HUES64 (cell line): ENCODE measurements around the gene MOBP.
A peak's percentile ranks its signal among the peaks of the same experiment; 100 is the strongest.
"Not testable (repeated sequence)": the region's sequence is repeated elsewhere in the genome, so short reads cannot be mapped to it uniquely, and the experiment has no call there.

Experiments used
- H3K27ac ChIP-seq: 2 replicates; pipeline ENCODE4 v1.7.0; 2013; ENCODE audit warnings: low read depth, low read length, inconsistent platforms
- H3K27me3 ChIP-seq: 2 replicates; pipeline ENCODE4 v1.6.1; 2013; ENCODE audit warnings: mild to moderate bottlenecking, low read length; ENCODE audit not compliant: insufficient read depth
- H3K36me3 ChIP-seq: 2 replicates; pipeline ENCODE4 v1.6.1; 2013; ENCODE audit warnings: mild to moderate bottlenecking, low read length; ENCODE audit not compliant: insufficient read depth
- H3K4me1 ChIP-seq: 2 replicates; pipeline ENCODE4 v1.6.1; 2013; ENCODE audit warnings: mild to moderate bottlenecking, low read length, moderate library complexity; ENCODE audit not compliant: insufficient read depth
- H3K4me3 ChIP-seq: 2 replicates; pipeline ENCODE4 v1.5.1; 2013; ENCODE audit warnings: mild to moderate bottlenecking, low read length, moderate library complexity
- H3K9ac ChIP-seq: 2 replicates; pipeline ENCODE4 v1.6.1; 2013; ENCODE audit warnings: mild to moderate bottlenecking, low read depth, low read length
- H3K9me3 ChIP-seq: 2 replicates; pipeline ENCODE4 v1.6.1; 2013; ENCODE audit warnings: low read depth, low read length; ENCODE audit not compliant: insufficient read depth
- WGBS: fragments of 150-250, 120-280 bp; methylation state at CpG from one replicate; pipeline ENCODE4 v1.1.7; 2013; ENCODE audit warnings: missing lambda C conversion rate; 5-methylcytosine and 5-hydroxymethylcytosine counted together

The MOBP gene

GRCh38 chr3:39453872-39454271 is 13.6 kb upstream of the MOBP start:
- not testable (repeated sequence) for H3K4me3 ChIP-seq, H3K27ac ChIP-seq, H3K36me3 ChIP-seq, H3K4me1 ChIP-seq, H3K9me3 ChIP-seq, H3K9ac ChIP-seq, H3K27me3 ChIP-seq
- WGBS, result 94% methylated on average over 6 of the region's 7 CpGs

DNA sequence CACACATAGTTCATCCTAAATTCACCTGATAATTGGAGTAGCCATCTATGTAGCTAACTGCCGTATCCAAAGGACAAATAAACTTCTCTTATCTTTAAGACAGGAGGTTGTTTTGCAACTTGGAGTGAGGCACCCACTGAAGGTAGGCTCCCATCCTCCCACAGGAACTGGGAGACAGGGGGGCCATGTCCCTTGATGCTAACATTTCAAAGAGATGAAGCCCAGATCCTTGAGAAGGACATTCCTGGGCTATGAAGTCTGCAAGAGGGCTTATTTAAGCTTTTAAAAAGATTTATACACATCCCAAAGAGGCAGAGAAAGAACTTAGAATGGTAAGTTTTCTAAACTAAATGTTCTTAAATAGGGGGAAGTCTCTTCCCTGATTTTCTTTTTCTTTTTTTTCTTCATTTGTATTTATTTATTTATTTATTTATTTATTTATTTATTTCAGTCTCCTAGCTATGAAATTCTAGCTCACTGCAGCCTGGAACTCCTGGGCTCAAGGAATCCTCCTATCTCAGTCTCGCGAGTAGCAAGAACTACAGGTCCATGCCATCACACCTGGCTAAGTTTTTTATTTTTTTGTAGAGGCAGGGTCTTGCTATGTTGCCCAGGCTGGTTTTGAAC is 12.8 kb upstream of the MOBP start:
- Histone ChIP-seq H3K9me3 (no peaks in the 10 kb centered on the region), H3K4me1 (no peaks in the 10 kb centered on the region), H3K36me3 (no peaks in the 10 kb centered on the region), H3K27me3 (no peaks in the 10 kb centered on the region), H3K27ac (no peak overlapping the region), H3K4me3 (no peak overlapping the region), H3K9ac (no peak overlapping the region)
- 100% methylated on average over 2 of the region's 3 CpGs for WGBS

DNA sequence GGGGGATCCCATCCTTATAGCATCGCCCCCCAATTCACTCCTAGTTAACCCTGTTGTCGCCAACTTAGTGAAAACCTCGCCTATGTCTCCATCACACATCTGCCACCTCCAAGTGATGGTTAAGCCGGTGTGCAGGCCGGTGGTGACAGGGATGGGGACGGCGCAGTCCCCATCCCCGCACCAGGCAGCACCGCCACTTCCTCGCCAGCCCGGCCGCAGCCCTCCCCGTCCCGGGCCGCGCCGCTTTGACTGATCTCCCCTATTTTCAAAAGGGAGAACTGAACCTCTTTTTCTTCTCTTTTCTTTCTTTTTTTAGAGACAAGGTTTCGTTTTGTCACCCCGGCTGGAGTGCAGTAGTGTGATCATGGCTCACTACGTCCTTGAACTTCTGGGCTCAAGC is 11.3 kb upstream of the MOBP start:
- Histone ChIP-seq H3K36me3 (no peaks in the 10 kb centered on the region), H3K27me3 (no peaks in the 10 kb centered on the region), H3K9me3 (no peaks in the 10 kb centered on the region), H3K4me1 (0 out of 2 replicates have a peak, but pooled peaks cover 4% of the 10 kb centered on the region), H3K27ac (no peak overlapping the region), H3K4me3 (no peak overlapping the region), H3K9ac (no peak overlapping the region)
- WGBS, result 95% methylated on average over 20 of the region's 20 CpGs

DNA sequence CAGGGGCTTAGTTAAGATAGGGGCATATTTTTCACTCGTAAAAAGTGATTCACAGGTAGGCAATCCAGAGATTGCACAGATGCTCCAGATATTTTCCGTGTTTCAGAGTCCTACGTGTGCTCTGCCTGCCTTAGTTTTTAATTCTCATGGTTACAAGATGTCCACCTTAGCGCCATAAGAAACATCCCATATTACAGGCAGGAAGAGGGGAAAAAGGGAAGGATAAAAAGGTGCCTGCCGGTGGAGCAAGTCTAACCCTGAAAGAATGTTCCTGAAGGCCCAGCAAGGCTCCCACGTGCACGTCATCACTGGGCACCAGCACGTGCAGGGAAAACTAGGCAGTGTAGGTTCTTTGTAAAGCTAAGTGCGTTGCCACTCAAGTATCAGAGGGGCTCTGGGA is 10.1 kb upstream of the MOBP start:
- H3K4me1 ChIP-seq, result 0 out of 2 replicates have a peak, but pooled peaks cover 4% of the 10 kb centered on the region
- no peaks in the 10 kb centered on the region for H3K27me3 ChIP-seq
- no peak overlapping the region for H3K27ac ChIP-seq
- no peak overlapping the region for H3K4me3 ChIP-seq
- H3K9ac ChIP-seq, result no peak overlapping the region
- H3K36me3 ChIP-seq, result no peaks in the 10 kb centered on the region
- H3K9me3 ChIP-seq, result no peaks in the 10 kb centered on the region
- 92% methylated on average over 9 of the region's 9 CpGs for WGBS

DNA sequence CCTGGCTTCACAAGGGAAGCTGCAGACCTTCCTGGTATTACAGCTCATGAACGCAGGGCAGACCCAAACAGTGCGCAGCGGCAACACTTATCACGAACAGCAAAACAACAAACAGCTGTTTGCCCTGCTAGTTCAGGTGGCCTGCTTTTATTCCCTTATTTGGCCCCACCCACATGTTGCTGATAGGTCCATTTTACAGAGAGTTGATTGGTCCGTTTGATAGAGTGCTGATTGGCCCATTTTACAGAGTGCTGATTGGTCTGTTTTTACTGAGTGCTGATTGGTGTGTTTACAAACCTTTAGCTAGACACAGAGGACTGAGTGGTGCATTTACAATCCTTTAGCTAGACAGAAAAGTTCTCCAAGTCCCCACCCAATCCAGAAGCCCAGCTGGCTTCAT is 8.9 kb upstream of the MOBP start:
- not testable (repeated sequence) for H3K4me3 ChIP-seq, H3K4me1 ChIP-seq, H3K9me3 ChIP-seq, H3K27me3 ChIP-seq, H3K36me3 ChIP-seq, H3K9ac ChIP-seq, H3K27ac ChIP-seq
- WGBS, result 76% methylated on average over 5 of the region's 5 CpGs

- WGBS, result 81% methylated on average over 2 of the region's 2 CpGs
- Histone ChIP-seq H3K9me3 (no peaks in the 10 kb centered on the region), H3K36me3 (no peaks in the 10 kb centered on the region), H3K27ac (no peak overlapping the region), H3K4me1 (0 out of 2 replicates have a peak, but pooled peaks cover 4% of the 10 kb centered on the region), H3K9ac (no peak overlapping the region), H3K27me3 (no peaks in the 10 kb centered on the region), H3K4me3 (no peak overlapping the region)
Observed at GRCh38 chr3:39460677-39461076, 6.8 kb upstream of the MOBP start.

DNA sequence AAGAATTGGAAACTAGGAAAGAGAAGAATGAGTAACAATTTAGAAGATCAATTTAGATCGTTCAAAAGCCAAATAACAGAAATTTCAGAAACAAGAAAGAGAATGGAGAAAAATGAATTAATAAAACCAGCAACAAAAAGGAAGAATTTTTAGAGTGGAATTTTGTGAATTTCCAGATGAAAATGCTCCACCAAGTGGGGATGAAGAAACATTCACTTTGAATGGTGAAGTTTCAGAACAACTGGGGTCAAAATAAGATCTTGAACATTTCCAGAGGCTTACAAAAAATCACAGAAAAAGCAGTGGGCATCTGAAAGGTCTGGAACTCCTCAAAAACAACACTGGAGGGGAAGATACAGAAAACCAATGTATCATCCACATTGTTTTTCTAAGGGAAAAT is 4.2 kb upstream of the MOBP start:
- Histone ChIP-seq H3K36me3 (no peaks in the 10 kb centered on the region), H3K4me3 (no peak overlapping the region), H3K9me3 (no peaks in the 10 kb centered on the region), H3K9ac (no peak overlapping the region), H3K4me1 (peaks cover 22% of the 10 kb centered on the region; the same call in 1 of the 2 replicates), H3K27ac (no peak overlapping the region), H3K27me3 (peaks cover 7% of the 10 kb centered on the region; the same call in 1 of the 2 replicates)
- WGBS, result no CpG with 5 or more reads among the region's 1 CpG

DNA sequence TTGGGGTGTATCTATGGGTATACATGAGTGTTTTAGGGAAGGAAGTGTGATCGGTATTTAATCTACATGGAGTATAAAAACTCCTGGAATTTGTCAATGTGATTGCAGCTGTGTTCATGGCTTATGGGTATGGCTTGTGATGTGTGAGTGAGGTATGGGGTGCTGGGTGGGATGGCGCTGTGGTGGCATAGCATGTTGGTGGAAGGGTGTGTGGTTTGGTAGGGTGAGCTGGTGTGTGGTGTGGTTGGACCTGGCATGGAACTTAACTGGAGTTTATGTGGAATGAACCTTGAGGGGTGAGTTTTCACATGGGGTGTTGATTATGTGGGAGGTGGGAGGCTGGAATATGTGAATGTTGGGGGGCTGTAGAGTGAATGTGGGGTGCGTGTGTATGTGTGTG is 492 bp upstream of the MOBP start:
- Histone ChIP-seq H3K4me3 (no peak overlapping the region), H3K4me1 (peaks cover 19% of the 10 kb centered on the region; the same call in 1 of the 2 replicates), H3K27me3 (peaks cover 7% of the 10 kb centered on the region; the same call in 1 of the 2 replicates), H3K9me3 (no peaks in the 10 kb centered on the region), H3K9ac (no peak overlapping the region), H3K27ac (peak overlapping the region; percentile 24; the same call in 1 of the 2 replicates), H3K36me3 (no peaks in the 10 kb centered on the region)
- 87% methylated on average over 3 of the region's 3 CpGs for WGBS

DNA sequence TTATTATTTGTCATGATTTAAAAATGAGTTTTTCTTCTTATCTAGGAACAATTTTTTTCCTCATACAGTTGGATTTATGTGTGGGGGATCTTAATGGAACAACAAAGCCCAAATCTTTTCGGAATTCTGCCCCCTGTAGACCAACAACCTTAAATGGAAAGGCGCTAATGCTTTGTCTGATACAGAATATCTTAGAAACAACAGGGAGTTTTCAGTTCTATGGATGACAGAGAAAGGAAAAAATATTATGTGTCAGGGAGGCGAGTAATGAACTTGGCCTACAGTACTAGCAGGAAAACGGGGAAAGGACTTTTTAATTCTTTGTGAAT is 592 bp downstream of the MOBP start:
- Histone ChIP-seq H3K4me3 (no peak overlapping the region), H3K27me3 (peaks cover 7% of the 10 kb centered on the region; the same call in 1 of the 2 replicates), H3K36me3 (no peaks in the 10 kb centered on the region), H3K9me3 (no peaks in the 10 kb centered on the region), H3K4me1 (peaks cover 19% of the 10 kb centered on the region; the same call in 1 of the 2 replicates), H3K9ac (no peak overlapping the region), H3K27ac (no peak overlapping the region; the same call in 1 of the 2 replicates)
- WGBS, result 78% methylated on average over 4 of the region's 4 CpGs

- no peak overlapping the region for H3K4me3 ChIP-seq
- WGBS, result 89% methylated on average over 1 of the region's 1 CpG
Observed at GRCh38 chr3:39469258-39469657, 1.8 kb downstream of the MOBP start.

GRCh38 chr3:39469945-39470344 is 2.5 kb downstream of the MOBP start:
- 92% methylated on average over 6 of the region's 6 CpGs for WGBS
- Histone ChIP-seq H3K9me3 (no peaks in the 10 kb centered on the region), H3K36me3 (no peaks in the 10 kb centered on the region), H3K4me1 (peaks cover 19% of the 10 kb centered on the region), H3K4me3 (no peak overlapping the region), H3K9ac (no peak overlapping the region), H3K27ac (no peak overlapping the region), H3K27me3 (peaks cover 7% of the 10 kb centered on the region; the same call in 1 of the 2 replicates)

More at GRCh38 chr3:39469258-39469657, 1.8 kb downstream of the MOBP start:
- Histone ChIP-seq H3K9ac (no peak overlapping the region), H3K36me3 (no peaks in the 10 kb centered on the region), H3K9me3 (no peaks in the 10 kb centered on the region), H3K4me1 (peaks cover 19% of the 10 kb centered on the region), H3K27ac (no peak overlapping the region), H3K27me3 (peaks cover 7% of the 10 kb centered on the region; the same call in 1 of the 2 replicates)

GRCh38 chr3:39471652-39472051 is 4.2 kb downstream of the MOBP start:
- H3K9ac ChIP-seq, result no peak overlapping the region
- 96% methylated on average over 5 of the region's 5 CpGs for WGBS
- no peaks in the 10 kb centered on the region for H3K9me3 ChIP-seq
- H3K4me1 ChIP-seq, result peaks cover 17% of the 10 kb centered on the region
- no peaks in the 10 kb centered on the region for H3K36me3 ChIP-seq
- no peak overlapping the region for H3K27ac ChIP-seq
- no peak overlapping the region for H3K4me3 ChIP-seq
- peaks cover 6% of the 10 kb centered on the region; the same call in 1 of the 2 replicates for H3K27me3 ChIP-seq
